GM12878 (cell line): ENCODE data around the gene ESPL1.

ENCODE experiments used
- CHD1 ChIP-seq: IDR thresholded peaks from 2 replicates; pipeline ENCODE4 v1.6.1; 2012; ENCODE audit warnings: low read depth, low read length, improper control_type of control experiment
- CHD2 ChIP-seq: IDR thresholded peaks from 2 replicates; pipeline ENCODE4 v1.6.1; 2011; ENCODE audit warnings: low read depth, low read length, improper control_type of control experiment, borderline replicate concordance
- EGR1 ChIP-seq, 2 experiments: IDR thresholded peaks; 1 replicate in 1 of 2; 2 replicates in 1 of 2; pipeline ENCODE4 v1.6.1; 2011 to 2012; ENCODE audit warnings: low read depth in 2 of 2, low read length in 2 of 2, borderline replicate concordance in 1 of 2, mild to moderate bottlenecking in 1 of 2, moderate library complexity in 1 of 2
- ESRRA ChIP-seq: IDR thresholded peaks from 2 replicates; pipeline ENCODE4 v1.6.1; 2012; ENCODE audit warnings: mild to moderate bottlenecking, low read length, improper control_type of control experiment
- PAX5 ChIP-seq: IDR thresholded peaks from 2 replicates; pipeline ENCODE4 v1.6.1; 2011; ENCODE audit warnings: low read depth, low read length, borderline replicate concordance
- PKNOX1 ChIP-seq: fragments of 450-650 bp; IDR thresholded peaks from 2 replicates; pipeline ENCODE4 v1.6.1; 2016; ENCODE audit warnings: mild to moderate bottlenecking
- RAD21 ChIP-seq: IDR thresholded peaks from 2 replicates; pipeline ENCODE4 v1.6.1; 2011; ENCODE audit warnings: mild to moderate bottlenecking, low read depth, low read length, moderate library complexity; ENCODE audit not compliant: insufficient read depth
- SIN3A ChIP-seq: IDR thresholded peaks from 2 replicates; pipeline ENCODE4 v1.6.1; 2012; ENCODE audit warnings: low read depth, low read length, improper control_type of control experiment
- SIX5 ChIP-seq: IDR thresholded peaks from 2 replicates; pipeline ENCODE4 v1.6.1; 2011; ENCODE audit warnings: mild to moderate bottlenecking, low read depth, low read length, moderate library complexity; ENCODE audit not compliant: severe bottlenecking
- TF ChIP-seq, protein P1 (sequence below), 3 experiments: IDR thresholded peaks in 2 of 3; conservative IDR thresholded peaks in 1 of 3; 2 replicates each; pipeline ENCODE4 v1.5.1; 2011; ENCODE audit warnings: low read depth in 3 of 3, low read length in 3 of 3, mild to moderate bottlenecking in 3 of 3, control low read depth in 2 of 3, moderate library complexity in 2 of 3, inconsistent platforms in 1 of 3, mixed read lengths in 1 of 3; ENCODE audit not compliant: control insufficient read depth in 2 of 3, insufficient read depth in 1 of 3; ENCODE audit errors: extremely low read depth in 1 of 3
- TF ChIP-seq, protein P2 (sequence below): IDR thresholded peaks from 2 replicates; pipeline ENCODE4 v1.6.1; 2012; ENCODE audit warnings: mild to moderate bottlenecking, low read depth, low read length
- TF ChIP-seq, protein P3 (sequence below): fragments of 450-650 bp; IDR thresholded peaks from 2 replicates; pipeline ENCODE4 v1.6.1; 2018; ENCODE audit warnings: mild to moderate bottlenecking, low read depth, moderate library complexity; ENCODE audit not compliant: partially characterized antibody
- TF ChIP-seq, protein P4 (sequence below): IDR thresholded peaks from 2 replicates; pipeline ENCODE4 v1.6.1; 2012; ENCODE audit warnings: low read depth, low read length, improper control_type of control experiment

- TF ChIP-seq, protein P1, sequence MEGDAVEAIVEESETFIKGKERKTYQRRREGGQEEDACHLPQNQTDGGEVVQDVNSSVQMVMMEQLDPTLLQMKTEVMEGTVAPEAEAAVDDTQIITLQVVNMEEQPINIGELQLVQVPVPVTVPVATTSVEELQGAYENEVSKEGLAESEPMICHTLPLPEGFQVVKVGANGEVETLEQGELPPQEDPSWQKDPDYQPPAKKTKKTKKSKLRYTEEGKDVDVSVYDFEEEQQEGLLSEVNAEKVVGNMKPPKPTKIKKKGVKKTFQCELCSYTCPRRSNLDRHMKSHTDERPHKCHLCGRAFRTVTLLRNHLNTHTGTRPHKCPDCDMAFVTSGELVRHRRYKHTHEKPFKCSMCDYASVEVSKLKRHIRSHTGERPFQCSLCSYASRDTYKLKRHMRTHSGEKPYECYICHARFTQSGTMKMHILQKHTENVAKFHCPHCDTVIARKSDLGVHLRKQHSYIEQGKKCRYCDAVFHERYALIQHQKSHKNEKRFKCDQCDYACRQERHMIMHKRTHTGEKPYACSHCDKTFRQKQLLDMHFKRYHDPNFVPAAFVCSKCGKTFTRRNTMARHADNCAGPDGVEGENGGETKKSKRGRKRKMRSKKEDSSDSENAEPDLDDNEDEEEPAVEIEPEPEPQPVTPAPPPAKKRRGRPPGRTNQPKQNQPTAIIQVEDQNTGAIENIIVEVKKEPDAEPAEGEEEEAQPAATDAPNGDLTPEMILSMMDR (IDR thresholded peaks at IDR 0.05 in 2 of 3, conservative IDR thresholded peaks at IDR 0.05 in 1 of 3; ENCODE audit: control insufficient read depth in 2 of 3, extremely low read depth in 1 of 3, insufficient read depth in 1 of 3, low read depth in 3 of 3, low read length in 3 of 3), result no peak
- TF ChIP-seq RAD21, result no peak
- TF ChIP-seq, protein P2, sequence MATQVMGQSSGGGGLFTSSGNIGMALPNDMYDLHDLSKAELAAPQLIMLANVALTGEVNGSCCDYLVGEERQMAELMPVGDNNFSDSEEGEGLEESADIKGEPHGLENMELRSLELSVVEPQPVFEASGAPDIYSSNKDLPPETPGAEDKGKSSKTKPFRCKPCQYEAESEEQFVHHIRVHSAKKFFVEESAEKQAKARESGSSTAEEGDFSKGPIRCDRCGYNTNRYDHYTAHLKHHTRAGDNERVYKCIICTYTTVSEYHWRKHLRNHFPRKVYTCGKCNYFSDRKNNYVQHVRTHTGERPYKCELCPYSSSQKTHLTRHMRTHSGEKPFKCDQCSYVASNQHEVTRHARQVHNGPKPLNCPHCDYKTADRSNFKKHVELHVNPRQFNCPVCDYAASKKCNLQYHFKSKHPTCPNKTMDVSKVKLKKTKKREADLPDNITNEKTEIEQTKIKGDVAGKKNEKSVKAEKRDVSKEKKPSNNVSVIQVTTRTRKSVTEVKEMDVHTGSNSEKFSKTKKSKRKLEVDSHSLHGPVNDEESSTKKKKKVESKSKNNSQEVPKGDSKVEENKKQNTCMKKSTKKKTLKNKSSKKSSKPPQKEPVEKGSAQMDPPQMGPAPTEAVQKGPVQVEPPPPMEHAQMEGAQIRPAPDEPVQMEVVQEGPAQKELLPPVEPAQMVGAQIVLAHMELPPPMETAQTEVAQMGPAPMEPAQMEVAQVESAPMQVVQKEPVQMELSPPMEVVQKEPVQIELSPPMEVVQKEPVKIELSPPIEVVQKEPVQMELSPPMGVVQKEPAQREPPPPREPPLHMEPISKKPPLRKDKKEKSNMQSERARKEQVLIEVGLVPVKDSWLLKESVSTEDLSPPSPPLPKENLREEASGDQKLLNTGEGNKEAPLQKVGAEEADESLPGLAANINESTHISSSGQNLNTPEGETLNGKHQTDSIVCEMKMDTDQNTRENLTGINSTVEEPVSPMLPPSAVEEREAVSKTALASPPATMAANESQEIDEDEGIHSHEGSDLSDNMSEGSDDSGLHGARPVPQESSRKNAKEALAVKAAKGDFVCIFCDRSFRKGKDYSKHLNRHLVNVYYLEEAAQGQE, result no peak
- no peak for TF ChIP-seq CHD1
- no peak for TF ChIP-seq PKNOX1
- no peak for TF ChIP-seq EGR1 (IDR thresholded peaks at IDR 0.05; ENCODE audit: borderline replicate concordance in 1 of 2, low read depth in 2 of 2, low read length in 2 of 2)
- no peak for TF ChIP-seq PAX5
- TF ChIP-seq, protein P3, sequence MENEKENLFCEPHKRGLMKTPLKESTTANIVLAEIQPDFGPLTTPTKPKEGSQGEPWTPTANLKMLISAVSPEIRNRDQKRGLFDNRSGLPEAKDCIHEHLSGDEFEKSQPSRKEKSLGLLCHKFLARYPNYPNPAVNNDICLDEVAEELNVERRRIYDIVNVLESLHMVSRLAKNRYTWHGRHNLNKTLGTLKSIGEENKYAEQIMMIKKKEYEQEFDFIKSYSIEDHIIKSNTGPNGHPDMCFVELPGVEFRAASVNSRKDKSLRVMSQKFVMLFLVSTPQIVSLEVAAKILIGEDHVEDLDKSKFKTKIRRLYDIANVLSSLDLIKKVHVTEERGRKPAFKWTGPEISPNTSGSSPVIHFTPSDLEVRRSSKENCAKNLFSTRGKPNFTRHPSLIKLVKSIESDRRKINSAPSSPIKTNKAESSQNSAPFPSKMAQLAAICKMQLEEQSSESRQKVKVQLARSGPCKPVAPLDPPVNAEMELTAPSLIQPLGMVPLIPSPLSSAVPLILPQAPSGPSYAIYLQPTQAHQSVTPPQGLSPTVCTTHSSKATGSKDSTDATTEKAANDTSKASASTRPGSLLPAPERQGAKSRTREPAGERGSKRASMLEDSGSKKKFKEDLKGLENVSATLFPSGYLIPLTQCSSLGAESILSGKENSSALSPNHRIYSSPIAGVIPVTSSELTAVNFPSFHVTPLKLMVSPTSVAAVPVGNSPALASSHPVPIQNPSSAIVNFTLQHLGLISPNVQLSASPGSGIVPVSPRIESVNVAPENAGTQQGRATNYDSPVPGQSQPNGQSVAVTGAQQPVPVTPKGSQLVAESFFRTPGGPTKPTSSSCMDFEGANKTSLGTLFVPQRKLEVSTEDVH, result no peak
- TF ChIP-seq SIX5, result no peak
- no peak for TF ChIP-seq CHD2
- no peak for TF ChIP-seq SIN3A
- TF ChIP-seq, protein P4, sequence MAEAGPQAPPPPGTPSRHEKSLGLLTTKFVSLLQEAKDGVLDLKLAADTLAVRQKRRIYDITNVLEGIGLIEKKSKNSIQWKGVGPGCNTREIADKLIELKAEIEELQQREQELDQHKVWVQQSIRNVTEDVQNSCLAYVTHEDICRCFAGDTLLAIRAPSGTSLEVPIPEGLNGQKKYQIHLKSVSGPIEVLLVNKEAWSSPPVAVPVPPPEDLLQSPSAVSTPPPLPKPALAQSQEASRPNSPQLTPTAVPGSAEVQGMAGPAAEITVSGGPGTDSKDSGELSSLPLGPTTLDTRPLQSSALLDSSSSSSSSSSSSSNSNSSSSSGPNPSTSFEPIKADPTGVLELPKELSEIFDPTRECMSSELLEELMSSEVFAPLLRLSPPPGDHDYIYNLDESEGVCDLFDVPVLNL, result no peak
- TF ChIP-seq ESRRA, result no peak
These were observed 37.8 kb upstream of the ESPL1 start for GRCh38 chr12:53230108-53230845.
